Measurements from ENCODE around the gene CCDC88B. TPM values are rescaled to one million over a fixed set of nuclear protein-coding genes. Genes with fewer than 3 reads are reported as not detected.

Gene CCDC88B
- total and polyA plus RNA-seq, 2 experiments from 2014 or later, result 4.9 to 10.0 TPM

DNA sequence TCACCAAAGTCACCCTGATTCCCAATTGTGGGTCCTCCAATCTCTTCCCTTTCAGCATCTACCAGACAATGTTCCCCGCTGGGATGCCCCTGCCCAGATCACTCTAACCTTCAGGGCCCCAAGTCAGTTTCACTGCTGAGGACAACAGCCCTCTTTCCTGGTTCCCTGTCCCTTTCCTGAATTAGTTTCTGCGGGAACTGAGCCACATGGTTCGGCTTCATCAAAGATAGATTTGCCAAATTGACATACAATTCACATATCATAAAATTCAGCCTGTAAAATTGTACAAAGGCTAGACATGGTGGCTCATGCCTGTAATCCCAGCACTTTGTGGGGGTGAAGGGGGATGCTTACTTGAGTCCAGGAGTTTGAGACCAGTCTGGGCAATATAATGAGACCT, 12.0 kb upstream of the CCDC88B start:
- Histone ChIP-seq H3K36me3 (replicated peaks; ENCODE audit: insufficient read depth, low read depth) (no peaks in the 10 kb centered on the region), H3K79me2 (no peaks in the 10 kb centered on the region), H3K4me3 (no peak overlapping the region), H2AFZ (no peak overlapping the region), H3K9me3 (ENCODE audit: low read depth) (no peaks in the 10 kb centered on the region), H3K27ac (no peak overlapping the region), H3K9me2 (replicated peaks; ENCODE audit: insufficient read depth) (no peaks in the 10 kb centered on the region), H3K27me3 (no peaks in the 10 kb centered on the region), H4K20me1 (ENCODE audit: insufficient read depth, poor library complexity, severe bottlenecking) (no peaks in the 10 kb centered on the region), H3K4me1 (ENCODE audit: insufficient read depth) (no peaks in the 10 kb centered on the region), H3K4me2 (no peak overlapping the region)
- no peak for DNase-seq (ENCODE audit: low spot score)
- WGBS (ENCODE audit: low lambda C conversion rate, missing lambda C conversion rate), result 86% methylated on average over 3 of the region's 3 CpGs
- TF ChIP-seq EZH2 (IDR thresholded peaks at IDR 0.05; ENCODE audit: borderline replicate concordance), result no peak
- TF ChIP-seq EZH2phosphoT487 (IDR thresholded peaks at IDR 0.05; ENCODE audit: low read depth, severe bottlenecking, unreplicated experiment), result no peak
- TF ChIP-seq, protein P1, sequence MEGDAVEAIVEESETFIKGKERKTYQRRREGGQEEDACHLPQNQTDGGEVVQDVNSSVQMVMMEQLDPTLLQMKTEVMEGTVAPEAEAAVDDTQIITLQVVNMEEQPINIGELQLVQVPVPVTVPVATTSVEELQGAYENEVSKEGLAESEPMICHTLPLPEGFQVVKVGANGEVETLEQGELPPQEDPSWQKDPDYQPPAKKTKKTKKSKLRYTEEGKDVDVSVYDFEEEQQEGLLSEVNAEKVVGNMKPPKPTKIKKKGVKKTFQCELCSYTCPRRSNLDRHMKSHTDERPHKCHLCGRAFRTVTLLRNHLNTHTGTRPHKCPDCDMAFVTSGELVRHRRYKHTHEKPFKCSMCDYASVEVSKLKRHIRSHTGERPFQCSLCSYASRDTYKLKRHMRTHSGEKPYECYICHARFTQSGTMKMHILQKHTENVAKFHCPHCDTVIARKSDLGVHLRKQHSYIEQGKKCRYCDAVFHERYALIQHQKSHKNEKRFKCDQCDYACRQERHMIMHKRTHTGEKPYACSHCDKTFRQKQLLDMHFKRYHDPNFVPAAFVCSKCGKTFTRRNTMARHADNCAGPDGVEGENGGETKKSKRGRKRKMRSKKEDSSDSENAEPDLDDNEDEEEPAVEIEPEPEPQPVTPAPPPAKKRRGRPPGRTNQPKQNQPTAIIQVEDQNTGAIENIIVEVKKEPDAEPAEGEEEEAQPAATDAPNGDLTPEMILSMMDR (IDR thresholded peaks at IDR 0.05; ENCODE audit: poor library complexity), result no peak

- Histone ChIP-seq H3K79me2 (no peaks in the 10 kb centered on the region), H4K20me1 (ENCODE audit: insufficient read depth, poor library complexity, severe bottlenecking) (no peaks in the 10 kb centered on the region), H3K4me3 (no peak overlapping the region), H2AFZ (no peak overlapping the region), H3K9me3 (ENCODE audit: low read depth) (no peaks in the 10 kb centered on the region), H3K27me3 (no peaks in the 10 kb centered on the region), H3K9me2 (replicated peaks; ENCODE audit: insufficient read depth) (no peaks in the 10 kb centered on the region), H3K4me1 (ENCODE audit: insufficient read depth) (peaks cover 5% of the 10 kb centered on the region), H3K27ac (no peak overlapping the region), H3K36me3 (replicated peaks; ENCODE audit: insufficient read depth, low read depth) (no peaks in the 10 kb centered on the region), H3K4me2 (no peak overlapping the region)
- TF ChIP-seq EZH2phosphoT487 (IDR thresholded peaks at IDR 0.05; ENCODE audit: low read depth, severe bottlenecking, unreplicated experiment) (no peak), EZH2 (IDR thresholded peaks at IDR 0.05; ENCODE audit: borderline replicate concordance) (no peak)
- TF ChIP-seq, protein P1 (IDR thresholded peaks at IDR 0.05; ENCODE audit: poor library complexity), result no peak
- WGBS (ENCODE audit: low lambda C conversion rate, missing lambda C conversion rate), result 83% methylated on average over 11 of the region's 11 CpGs
- no peak for DNase-seq (ENCODE audit: low spot score)
These were observed 9.1 kb upstream of the CCDC88B start for GRCh38 chr11:64330888-64331287.

DNA sequence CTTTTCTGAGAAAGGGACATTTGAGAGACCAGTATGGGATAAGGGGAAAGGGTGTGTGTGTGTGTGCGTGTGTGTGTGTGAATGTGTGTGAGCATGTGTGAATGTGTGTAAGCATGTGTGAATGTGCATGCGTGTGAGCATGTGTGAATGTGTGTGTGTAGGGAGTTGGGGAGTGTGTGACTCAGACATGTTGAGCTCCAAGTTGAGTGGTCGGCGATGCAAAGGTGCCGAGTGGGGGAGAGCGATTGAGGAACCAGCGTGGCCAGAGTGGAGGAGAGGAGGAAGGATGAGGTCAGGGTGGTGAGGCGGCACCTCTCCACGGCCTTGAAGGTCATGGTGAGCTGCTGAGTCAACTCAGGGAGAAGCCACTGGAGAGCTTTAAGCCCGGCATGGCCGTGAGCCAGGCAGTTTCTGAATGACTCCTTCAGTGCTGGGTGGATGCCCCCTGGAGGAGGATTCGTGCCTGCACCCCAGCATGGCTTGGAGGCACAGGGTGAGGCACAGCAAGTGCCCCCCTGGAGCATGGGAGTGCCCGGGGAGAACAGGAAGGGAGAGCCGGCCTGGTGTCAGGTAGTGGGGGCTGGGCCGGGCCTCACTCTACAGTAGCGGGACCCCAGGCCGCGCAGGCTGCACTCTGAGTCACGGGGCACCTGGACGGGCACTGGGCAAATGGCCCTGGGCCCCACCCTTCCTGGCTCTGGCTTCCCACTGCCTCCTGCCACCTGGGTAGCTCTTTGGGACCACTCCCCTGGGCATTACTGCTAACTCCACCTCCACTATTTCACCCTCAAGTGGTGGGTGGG, 8.2 kb upstream of the CCDC88B start:
- H4K20me1 ChIP-seq (ENCODE audit: insufficient read depth, poor library complexity, severe bottlenecking), result no peaks in the 10 kb centered on the region
- no peaks in the 10 kb centered on the region for H3K9me3 ChIP-seq (ENCODE audit: low read depth)
- H3K4me1 ChIP-seq (ENCODE audit: insufficient read depth), result peaks cover 5% of the 10 kb centered on the region
- H3K9me2 ChIP-seq (replicated peaks; ENCODE audit: insufficient read depth), result no peaks in the 10 kb centered on the region
- no peaks in the 10 kb centered on the region for H3K27me3 ChIP-seq
- no peak overlapping the region for H3K27ac ChIP-seq
- H3K79me2 ChIP-seq, result no peaks in the 10 kb centered on the region
- no peak overlapping the region for H3K4me3 ChIP-seq
- 71% methylated on average over 20 of the region's 20 CpGs for WGBS (ENCODE audit: low lambda C conversion rate, missing lambda C conversion rate)
- TF ChIP-seq, protein P1 (IDR thresholded peaks at IDR 0.05; ENCODE audit: poor library complexity), result peak; percentile 42
- TF ChIP-seq EZH2phosphoT487 (IDR thresholded peaks at IDR 0.05; ENCODE audit: low read depth, severe bottlenecking, unreplicated experiment), result no peak
- H2AFZ ChIP-seq, result no peak overlapping the region
- DNase-seq (ENCODE audit: low spot score), result peak; percentile 82
- H3K4me2 ChIP-seq, result no peak overlapping the region
- no peaks in the 10 kb centered on the region for H3K36me3 ChIP-seq (replicated peaks; ENCODE audit: insufficient read depth, low read depth)
